ENCODE measurements around the gene MINDY2.

DNA sequence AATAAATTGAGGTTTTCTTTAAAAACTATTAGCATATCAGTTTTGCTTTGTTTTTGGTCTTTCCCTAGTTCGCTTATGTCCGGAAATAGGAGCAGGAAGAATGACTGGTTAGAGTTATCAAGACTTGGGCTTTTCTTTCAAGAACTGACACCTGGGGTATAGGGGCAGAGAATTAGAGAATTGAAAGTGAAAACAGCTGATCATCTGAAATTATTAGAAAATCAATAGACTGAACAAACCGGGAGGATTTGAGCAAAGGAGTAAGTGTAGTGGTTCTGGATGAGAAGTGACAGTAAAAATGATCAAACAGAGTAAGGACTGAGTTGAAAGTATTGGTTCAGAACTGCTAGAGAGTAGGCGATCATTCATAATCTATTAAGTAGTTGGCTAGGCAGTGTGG is 6.0 kb downstream of the MINDY2 start:
- TF ChIP-seq ZNF274 (IDR thresholded peaks at IDR 0.05; ENCODE audit: low read depth, low read length) (no peak), YY1 (IDR thresholded peaks at IDR 0.05; ENCODE audit: insufficient read depth, insufficient read length) (no peak), SUZ12 (IDR thresholded peaks at IDR 0.05; ENCODE audit: extremely low read depth, insufficient read depth, insufficient read length) (no peak)

Measured in NT2/D1 (cell line).